ENCODE measurements around the gene TM7SF2. TPM values are rescaled to one million over a fixed set of nuclear protein-coding genes. Genes with fewer than 3 reads are reported as not detected.

TM7SF2 gene
- polyA plus RNA-seq, 1 donor (not counting 4 experiments of a cell fraction or from before 2014, with no cell fraction given) = 9.7 TPM

- Histone ChIP-seq H3K4me3 (ENCODE audit: control insufficient read depth in 2 of 3, extremely low read depth in 1 of 3, insufficient read depth in 2 of 3, low read depth in 1 of 3, low read length in 3 of 3) (no peak overlapping the region), H4K20me1 (ENCODE audit: control insufficient read depth, extremely low read depth, insufficient read depth, low read length) (no peaks in the 10 kb centered on the region), H3K9me1 (ENCODE audit: control insufficient read depth, extremely low read depth, insufficient read depth, low read length) (no peaks in the 10 kb centered on the region), H3K4me2 (ENCODE audit: control insufficient read depth, extremely low read depth, insufficient read depth, low read depth, low read length) (no peak overlapping the region), H3K9ac (ENCODE audit: control insufficient read depth, extremely low read depth, insufficient read depth, low read length) (no peak overlapping the region), H3K9me3 (ENCODE audit: control insufficient read depth, low read depth, low read length) (no peaks in the 10 kb centered on the region), H3K36me3 (ENCODE audit: control insufficient read depth in 2 of 2, extremely low read depth in 1 of 2, insufficient read depth in 2 of 2, low read length in 2 of 2) (peaks cover 0 to 3% of the 10 kb centered on the region in 2 experiments), H3K27ac (ENCODE audit: control insufficient read depth, insufficient read depth, low read length) (no peak overlapping the region), H2AFZ (ENCODE audit: control insufficient read depth, low read length) (no peak overlapping the region), H3K79me2 (ENCODE audit: control insufficient read depth, insufficient read depth, low read length) (no peaks in the 10 kb centered on the region), H3K4me1 (ENCODE audit: control insufficient read depth, extremely low read depth, insufficient read depth, low read length) (no peaks in the 10 kb centered on the region), H3K27me3 (ENCODE audit: control insufficient read depth, extremely low read depth, insufficient read depth, low read length) (no peaks in the 10 kb centered on the region)
- FAIRE-seq = no peak
- TF ChIP-seq EZH2 (IDR thresholded peaks at IDR 0.05; ENCODE audit: low read length) = no peak
- TF ChIP-seq, protein P1, sequence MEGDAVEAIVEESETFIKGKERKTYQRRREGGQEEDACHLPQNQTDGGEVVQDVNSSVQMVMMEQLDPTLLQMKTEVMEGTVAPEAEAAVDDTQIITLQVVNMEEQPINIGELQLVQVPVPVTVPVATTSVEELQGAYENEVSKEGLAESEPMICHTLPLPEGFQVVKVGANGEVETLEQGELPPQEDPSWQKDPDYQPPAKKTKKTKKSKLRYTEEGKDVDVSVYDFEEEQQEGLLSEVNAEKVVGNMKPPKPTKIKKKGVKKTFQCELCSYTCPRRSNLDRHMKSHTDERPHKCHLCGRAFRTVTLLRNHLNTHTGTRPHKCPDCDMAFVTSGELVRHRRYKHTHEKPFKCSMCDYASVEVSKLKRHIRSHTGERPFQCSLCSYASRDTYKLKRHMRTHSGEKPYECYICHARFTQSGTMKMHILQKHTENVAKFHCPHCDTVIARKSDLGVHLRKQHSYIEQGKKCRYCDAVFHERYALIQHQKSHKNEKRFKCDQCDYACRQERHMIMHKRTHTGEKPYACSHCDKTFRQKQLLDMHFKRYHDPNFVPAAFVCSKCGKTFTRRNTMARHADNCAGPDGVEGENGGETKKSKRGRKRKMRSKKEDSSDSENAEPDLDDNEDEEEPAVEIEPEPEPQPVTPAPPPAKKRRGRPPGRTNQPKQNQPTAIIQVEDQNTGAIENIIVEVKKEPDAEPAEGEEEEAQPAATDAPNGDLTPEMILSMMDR (optimal IDR thresholded peaks at IDR 0.05 in 1 of 3, IDR thresholded peaks at IDR 0.05 in 1 of 3, conservative IDR thresholded peaks at IDR 0.05 in 1 of 3; ENCODE audit: extremely low read depth in 1 of 3, insufficient read depth in 2 of 3, low read length in 3 of 3) = no peak
- dilution Hi-C loops (cut with MboI; ENCODE audit: extremely low pct_ligation_motif_present, low sequenced_read_pairs) = no loop called here
- DNase-seq (ENCODE audit: low read depth, low spot score) = no peak
These were observed 39.6 kb upstream of the TM7SF2 start for GRCh38 chr11:65071907-65072630.

GRCh38 chr11:65072631-65072966 lies 39.1 kb upstream of the TM7SF2 start:
- no peaks in the 10 kb centered on the region for H3K9me3 ChIP-seq (ENCODE audit: control insufficient read depth, low read depth, low read length)
- H3K4me2 ChIP-seq (ENCODE audit: control insufficient read depth, extremely low read depth, insufficient read depth, low read depth, low read length) = no peak overlapping the region
- H3K79me2 ChIP-seq (ENCODE audit: control insufficient read depth, insufficient read depth, low read length) = peaks cover 1% of the 10 kb centered on the region
- no peaks in the 10 kb centered on the region for H3K27me3 ChIP-seq (ENCODE audit: control insufficient read depth, extremely low read depth, insufficient read depth, low read length)
- H2AFZ ChIP-seq (ENCODE audit: control insufficient read depth, low read length) = no peak overlapping the region
- no peaks in the 10 kb centered on the region for H3K9me1 ChIP-seq (ENCODE audit: control insufficient read depth, extremely low read depth, insufficient read depth, low read length)
- no peak for DNase-seq (ENCODE audit: low read depth, low spot score)
- no peak overlapping the region for H3K4me3 ChIP-seq (ENCODE audit: control insufficient read depth in 2 of 3, extremely low read depth in 1 of 3, insufficient read depth in 2 of 3, low read depth in 1 of 3, low read length in 3 of 3)
- H3K27ac ChIP-seq (ENCODE audit: control insufficient read depth, insufficient read depth, low read length) = no peak overlapping the region
- TF ChIP-seq, protein P1 (optimal IDR thresholded peaks at IDR 0.05 in 1 of 3, IDR thresholded peaks at IDR 0.05 in 1 of 3, conservative IDR thresholded peaks at IDR 0.05 in 1 of 3; ENCODE audit: extremely low read depth in 1 of 3, insufficient read depth in 2 of 3, low read length in 3 of 3) = no peak
- no peak for TF ChIP-seq EZH2 (IDR thresholded peaks at IDR 0.05; ENCODE audit: low read length)
- FAIRE-seq = no peak
- peaks cover 0 to 6% of the 10 kb centered on the region in 2 experiments for H3K36me3 ChIP-seq (ENCODE audit: control insufficient read depth in 2 of 2, extremely low read depth in 1 of 2, insufficient read depth in 2 of 2, low read length in 2 of 2)
- H3K9ac ChIP-seq (ENCODE audit: control insufficient read depth, extremely low read depth, insufficient read depth, low read length) = no peak overlapping the region
- H4K20me1 ChIP-seq (ENCODE audit: control insufficient read depth, extremely low read depth, insufficient read depth, low read length) = no peaks in the 10 kb centered on the region
- no peaks in the 10 kb centered on the region for H3K4me1 ChIP-seq (ENCODE audit: control insufficient read depth, extremely low read depth, insufficient read depth, low read length)
- dilution Hi-C loops (cut with MboI; ENCODE audit: extremely low pct_ligation_motif_present, low sequenced_read_pairs) = no loop called here
